ENCODE data around the gene ROR2.

Gene ROR2

DNA sequence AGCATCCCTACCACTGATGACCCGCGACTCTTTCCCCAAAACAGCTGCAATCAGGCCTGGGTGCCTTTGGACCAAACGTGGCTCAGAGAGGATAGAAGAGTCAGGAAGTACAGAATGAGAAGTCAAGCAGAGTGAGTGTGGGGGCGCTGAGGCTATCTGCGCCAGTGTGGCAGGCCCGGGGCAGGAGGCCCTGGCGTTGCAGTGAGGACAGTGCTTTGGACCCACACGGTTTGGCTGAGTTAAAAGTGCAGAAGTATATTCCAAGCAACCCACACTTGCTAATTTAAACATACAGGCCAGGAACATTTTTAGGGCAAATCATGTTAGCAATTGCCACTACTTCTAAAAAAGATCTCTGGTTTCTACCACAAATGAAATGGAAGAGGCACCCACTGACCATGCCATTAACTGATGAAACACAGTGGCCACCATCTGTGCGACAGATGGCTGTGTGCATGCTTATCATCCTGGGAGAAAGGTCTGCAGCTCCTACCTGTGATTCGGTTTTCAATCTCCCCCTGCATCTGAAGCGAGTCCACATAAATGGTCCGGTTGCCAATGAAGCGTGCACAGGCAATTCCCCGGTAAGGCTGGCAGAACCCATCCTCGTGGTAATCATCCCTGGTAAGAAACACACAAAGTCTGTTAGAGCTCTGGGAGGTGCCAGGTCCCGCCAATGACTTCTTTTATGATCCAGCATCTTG, 213.0 kb downstream of the ROR2 start:
- DNase-seq (ENCODE audit: low spot score), result no peak

DNA sequence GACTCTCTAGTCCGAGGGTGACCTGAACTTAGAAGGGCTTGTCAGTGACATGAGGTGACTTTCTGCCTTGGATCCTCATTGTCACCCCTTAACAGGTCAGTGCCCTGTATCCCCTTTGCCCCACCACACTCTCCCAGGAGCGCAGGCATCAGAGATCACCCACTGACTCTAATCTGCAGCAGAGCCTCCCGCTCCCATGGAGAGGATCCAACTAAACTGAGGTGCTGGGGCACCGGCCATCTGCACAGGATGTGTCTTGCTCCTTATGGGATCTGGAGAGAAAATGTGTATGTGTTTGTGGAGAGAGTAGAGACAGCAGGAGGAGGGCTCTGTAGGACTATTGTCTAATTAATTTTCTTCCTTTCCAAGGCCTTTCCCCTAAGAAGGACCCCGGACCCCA, 213.7 kb downstream of the ROR2 start:
- no peak for DNase-seq (ENCODE audit: low spot score)

DNA sequence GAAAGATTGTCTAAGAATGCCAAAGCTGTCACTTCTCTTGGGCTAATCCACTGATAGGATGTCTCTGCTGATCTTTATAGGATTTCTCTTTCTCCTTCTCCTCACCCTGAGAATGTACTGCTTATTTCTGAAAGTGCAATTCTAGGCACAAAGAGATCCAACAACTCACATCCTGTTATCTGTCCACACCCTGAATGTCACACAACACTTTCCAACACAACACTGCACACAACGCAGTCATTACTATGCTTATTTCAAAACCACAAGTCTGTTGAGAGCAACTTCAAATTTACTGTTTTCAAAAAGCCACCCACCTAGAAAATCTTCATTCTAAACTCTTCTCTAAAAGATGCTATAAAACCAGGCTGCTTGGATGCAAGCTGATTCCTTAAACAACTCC, 215.0 kb downstream of the ROR2 start:
- DNase-seq (ENCODE audit: low spot score), result no peak

DNA sequence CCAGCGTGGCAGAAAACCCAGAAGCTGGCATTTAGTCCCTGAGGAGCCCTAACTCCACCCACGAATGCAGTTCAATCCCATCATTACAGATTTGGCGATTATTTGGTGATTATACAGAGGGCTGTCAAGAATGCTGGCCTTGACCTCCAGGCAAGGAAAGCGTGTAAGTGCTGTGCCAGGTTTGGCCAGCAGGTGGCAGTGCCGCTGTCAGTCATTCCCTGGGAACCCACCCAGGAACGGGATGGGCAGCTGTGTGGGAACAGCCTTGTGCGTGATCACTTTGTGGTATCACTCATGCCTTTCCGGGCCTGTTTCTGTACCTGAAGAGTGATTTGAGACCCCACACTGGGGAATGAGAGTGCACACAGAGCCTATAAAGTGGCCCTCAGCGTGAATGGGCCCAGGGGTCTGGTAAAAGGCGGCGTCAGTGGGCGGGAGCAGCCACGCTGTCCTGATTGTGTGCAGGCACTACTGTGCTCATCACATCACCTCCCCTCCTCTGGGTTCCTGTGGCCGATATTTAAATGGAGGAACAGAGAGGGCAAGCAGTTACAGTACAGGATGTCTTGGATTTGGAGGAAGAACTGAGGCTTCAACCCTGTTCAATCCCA, 215.6 kb downstream of the ROR2 start:
- DNase-seq (ENCODE audit: low spot score), result peak; percentile 82

DNA sequence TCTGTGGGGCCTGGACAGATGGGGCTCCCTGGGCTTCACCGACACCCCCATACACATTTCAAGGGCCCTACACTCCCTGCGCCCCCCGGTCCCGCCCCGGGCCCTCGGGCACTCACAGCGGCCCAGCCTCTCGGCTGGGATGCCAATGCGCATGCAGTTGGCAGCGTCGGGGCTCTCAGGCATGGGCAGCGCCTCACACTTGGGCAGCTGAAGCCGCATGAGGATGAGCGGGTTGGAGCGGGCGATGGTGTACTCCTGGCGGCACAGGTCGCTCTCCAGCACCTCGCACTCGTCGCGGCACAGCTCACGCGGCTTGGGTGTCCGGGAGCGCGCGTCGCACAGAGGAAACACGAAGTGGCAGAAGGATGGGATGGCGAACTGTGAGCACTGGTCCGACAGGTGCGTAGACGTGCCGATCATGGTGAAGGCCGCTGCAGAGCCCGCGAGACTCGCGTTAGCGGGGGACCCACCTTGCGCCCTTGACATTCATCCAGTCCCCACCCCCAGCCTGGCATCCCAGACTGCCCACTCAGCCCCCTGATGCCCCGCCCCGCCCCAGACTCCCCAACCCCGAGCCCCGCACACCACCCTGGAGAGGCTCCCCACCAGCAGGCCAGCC, 216.9 kb downstream of the ROR2 start:
- no peak for DNase-seq (ENCODE audit: low spot score)

DNA sequence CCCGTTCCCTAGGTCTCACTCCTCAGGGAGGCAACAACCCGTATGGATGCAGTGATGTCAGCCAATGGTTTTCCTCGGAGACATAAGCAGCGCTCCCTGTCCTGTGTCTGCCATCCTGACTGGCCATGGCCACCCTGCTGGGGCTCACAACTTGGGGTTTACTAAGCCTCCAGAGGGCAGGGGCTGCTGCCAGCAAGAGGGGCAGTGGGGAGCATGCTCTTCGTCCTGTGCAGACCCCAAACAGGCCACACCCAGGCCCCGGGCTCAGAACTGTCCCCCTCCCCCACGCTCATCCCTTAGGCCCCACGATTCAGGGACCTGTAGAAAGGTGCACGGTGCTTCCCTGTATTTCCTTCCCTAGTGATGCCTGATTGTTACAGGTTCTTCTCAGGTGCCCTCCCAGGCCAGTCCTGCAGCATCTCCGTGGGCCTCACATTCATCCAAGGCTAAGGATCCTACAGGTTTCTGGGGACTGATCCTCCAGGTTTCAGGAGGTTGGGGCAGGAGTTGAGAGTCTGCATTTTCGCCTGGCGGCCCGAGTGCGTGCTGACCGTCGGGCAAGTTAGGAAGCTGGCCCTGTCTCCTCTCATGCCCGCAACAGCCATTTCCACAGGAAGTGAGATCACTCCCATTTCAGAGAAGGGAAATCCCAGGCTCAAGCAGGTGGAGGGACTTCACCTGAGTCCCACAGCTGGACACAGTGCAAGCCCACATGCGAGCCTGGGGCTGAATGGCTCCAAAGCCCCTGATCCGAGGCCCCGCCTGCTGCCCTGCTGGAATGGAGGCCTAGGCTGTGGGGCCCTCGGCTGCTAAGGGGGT, 217.6 kb downstream of the ROR2 start:
- no peak for DNase-seq (ENCODE audit: low spot score)

DNA sequence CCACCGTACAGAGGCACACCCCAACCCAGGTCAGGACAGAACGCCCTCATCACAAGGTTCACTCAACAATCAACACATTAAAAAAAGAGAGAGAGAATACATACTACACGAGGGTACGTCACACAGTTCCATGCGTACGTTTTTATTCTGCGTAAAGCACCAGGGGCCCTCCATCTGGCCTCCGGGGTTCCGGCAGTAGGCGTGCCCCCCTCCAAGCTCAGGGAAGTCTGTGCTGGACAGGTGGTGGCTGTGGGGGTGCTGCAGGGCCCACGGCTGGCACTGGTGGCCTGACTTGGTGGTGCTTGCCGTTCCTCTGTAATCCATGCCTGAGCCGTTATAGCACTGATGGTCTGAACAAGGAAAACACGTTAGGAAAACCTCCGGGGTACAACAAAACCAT, 219.2 kb downstream of the ROR2 start:
- no peak for DNase-seq (ENCODE audit: low spot score)

DNA sequence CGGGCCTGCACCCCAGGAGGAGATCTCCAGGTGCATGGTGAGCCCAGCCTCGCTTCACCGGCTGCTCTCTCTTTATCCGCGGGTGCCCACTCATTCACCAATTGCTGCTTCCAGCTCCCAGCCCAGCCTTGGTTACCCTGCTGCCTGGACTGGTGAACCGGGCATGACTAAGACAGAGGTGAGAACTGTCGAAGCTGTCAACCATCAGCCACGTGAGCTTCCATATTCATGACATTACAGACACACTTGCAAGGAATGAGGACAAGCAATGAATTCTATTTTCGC, 220.5 kb downstream of the ROR2 start:
- no peak for DNase-seq (ENCODE audit: low spot score)

DNA sequence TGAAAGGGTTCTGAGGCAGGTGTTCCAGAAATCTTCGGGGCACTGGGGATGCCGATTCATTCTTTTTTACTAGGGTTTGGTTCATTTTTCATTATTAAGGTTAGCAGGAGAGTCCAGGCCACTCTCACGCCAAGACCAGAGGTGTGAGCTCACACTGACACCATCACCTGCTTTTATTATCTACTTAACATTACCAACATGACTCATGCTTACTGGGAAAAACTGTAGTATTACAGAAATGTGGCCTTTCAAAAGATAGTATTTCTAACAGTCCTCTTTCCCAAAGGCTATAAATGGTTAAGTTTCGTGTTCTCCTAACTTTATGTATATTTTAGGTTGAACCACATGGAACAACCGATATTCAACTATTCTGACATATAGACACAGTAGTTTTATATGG, 222.1 kb downstream of the ROR2 start:
- no peak for DNase-seq (ENCODE audit: low spot score)

DNA sequence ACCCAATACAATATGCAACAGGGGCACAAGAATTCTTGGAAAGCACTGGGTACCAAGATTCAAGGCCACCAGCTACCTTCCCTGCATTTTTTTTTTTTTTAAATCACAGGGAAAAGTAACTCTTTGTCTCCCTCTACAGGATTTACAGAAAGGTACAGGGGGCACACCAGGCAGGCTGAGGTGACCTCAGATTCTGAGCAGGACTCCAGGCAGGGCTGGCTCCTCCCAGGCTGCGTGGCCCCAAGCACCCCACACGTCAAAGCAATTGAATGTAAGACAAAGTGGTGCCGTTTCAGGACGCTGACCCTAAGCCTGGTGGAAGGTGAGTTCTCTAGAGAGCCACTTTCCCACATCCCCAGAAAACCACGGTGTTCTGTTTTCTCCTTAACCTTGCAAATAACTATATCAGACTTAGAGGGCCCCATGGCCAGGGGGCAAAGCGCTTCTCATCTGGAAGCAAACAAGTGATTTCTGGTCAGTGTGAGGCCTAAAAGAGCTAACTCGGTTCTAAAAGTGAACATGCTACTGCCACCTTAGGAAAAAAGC, 222.6 kb downstream of the ROR2 start:
- DNase-seq (ENCODE audit: low spot score), result peak; percentile 78

DNA sequence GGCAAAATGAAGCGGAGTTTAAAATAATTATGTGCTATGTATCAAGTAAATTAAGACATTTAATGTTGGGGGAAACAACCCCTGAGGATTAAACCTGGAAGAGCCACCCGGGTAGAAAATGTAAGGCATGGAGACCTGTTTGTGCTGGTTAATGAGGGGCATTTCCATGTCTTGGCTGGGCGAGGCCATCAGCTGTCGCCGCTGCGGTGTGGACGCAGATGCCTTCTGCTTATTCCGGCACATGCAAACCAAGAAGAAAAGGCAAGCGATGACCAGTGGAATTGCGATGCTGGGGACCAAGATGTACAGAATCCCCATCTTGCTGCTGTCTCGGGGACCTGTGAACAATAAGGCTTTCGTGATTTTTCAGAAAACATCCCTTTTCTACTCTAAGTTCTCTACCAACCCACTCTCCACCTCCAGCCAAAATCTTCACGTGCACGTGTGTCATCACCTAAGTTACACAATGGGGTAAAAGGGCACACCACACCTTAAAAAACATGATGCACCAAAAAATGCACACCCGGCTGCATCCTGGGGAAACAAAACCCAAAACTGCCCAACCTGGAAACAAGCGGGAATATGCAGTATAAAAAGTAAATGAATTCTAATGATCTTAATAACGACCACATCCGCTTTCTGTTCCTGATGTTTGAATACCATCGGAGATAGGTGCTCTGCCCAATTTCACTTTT, 223.5 kb downstream of the ROR2 start:
- no peak for DNase-seq (ENCODE audit: low spot score)

DNA sequence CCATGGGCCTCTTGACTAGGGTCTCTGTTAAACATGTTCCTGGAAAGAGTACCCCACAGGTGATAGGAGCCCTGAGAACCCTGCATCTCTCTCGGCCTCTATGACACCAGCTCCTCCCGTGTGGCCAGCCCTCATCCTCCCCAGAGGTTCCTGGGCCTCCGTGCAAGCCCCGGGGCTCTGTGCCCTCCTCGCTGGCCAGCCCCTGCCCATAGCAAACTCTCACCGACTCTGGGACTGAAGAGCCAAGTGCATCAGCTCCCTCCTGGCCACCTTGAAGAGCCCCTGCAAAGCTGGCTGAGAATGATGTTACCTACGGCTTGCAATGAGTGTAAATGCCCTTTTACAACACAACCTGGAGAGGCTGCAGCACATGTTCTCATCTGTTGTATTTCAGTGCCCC, 224.4 kb downstream of the ROR2 start:
- no peak for DNase-seq (ENCODE audit: low spot score)

DNA sequence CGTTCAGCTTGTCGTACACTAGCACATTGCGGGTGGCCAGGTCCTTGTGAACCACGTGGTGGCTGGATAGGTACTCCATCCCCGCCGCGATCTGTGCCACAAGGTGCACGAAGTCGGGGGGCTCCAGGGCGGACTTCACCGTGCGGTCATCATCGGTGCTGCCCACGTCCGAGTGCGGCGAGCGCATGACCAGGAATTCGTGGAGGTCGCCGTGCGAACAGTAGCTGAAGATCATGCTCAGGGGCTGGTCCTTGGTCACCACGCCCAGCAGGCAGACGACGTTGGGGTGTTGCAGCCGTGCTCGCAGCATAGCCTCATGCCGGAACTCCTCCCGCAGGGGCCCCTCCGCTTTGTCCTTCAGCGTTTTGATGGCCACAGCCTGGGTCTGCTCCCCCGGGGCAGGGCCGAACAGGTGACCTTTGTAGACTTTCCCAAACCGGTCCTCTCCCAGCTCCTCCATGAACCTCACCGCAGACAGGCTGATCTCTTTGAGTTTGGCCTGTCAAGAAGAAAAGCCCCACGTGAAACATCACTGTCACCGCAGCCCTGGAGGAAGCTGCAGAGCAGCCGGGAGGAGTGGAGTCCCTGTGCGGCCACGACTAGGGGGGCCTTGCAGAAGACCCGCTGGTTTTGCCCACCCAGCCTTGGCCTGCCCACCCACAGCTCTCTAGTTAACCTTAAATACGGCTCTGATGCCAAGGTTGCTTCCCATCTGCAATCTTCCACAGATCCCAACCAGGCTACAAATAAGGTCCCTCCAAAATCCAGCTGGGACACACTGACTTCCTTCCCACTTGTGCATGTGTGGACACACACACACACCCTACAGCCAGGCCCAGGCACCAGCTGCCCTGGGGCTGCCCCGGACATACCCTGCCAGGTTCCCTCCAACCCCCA, 225.2 kb downstream of the ROR2 start:
- no peak for DNase-seq (ENCODE audit: low spot score)

DNA sequence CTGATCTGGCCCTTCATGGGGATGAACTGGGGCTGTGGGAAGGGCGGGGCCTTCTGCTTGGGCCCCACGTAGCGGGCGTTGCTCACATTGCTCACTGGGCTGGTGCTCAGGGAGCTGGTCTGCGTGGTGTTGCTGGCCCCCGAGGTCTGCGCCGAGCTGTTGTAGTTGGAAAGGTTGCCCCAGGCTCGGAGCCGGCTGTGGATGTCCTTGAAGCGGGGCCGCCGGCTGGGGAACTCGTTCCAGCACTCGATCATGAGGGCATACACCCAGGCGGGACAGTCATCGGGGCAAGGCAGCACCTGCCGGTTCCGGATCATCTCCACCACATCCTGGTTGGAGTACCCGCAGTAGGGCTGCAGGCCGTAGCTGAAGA, 226.0 kb downstream of the ROR2 start:
- no peak for DNase-seq (ENCODE audit: low spot score)

DNA sequence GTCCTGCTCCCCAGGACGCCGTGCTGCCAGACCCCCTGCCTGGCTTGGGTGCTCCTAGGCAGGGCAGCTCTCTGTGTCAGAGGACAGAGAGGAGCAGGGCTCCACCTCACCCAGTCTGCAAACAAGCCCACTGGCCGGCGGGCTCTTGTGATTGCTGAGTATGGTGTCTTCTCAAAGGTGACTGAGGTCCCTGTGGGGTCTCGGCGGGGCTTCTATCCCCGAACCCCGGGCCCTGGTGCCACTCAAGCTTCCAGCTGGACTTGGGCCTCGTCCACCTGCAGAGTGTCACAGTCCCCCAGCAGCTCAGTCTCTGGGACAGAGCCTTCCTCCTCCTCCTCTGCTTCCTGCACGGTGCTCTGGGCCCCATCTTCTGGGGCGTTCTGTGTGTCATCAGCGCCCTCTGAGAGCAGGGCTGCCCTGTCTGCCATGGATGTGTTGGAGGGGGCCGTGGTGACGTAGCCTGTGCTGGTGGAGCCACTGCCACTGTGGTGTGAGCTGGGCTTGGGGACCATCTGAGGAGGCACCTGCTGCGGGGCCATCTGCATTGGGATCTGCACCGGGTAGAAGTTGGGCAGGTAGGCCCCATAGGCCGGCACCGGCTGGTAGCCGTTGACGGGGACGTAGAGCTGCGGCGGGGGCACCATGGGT, 226.5 kb downstream of the ROR2 start:
- no peak for DNase-seq (ENCODE audit: low spot score)

DNA sequence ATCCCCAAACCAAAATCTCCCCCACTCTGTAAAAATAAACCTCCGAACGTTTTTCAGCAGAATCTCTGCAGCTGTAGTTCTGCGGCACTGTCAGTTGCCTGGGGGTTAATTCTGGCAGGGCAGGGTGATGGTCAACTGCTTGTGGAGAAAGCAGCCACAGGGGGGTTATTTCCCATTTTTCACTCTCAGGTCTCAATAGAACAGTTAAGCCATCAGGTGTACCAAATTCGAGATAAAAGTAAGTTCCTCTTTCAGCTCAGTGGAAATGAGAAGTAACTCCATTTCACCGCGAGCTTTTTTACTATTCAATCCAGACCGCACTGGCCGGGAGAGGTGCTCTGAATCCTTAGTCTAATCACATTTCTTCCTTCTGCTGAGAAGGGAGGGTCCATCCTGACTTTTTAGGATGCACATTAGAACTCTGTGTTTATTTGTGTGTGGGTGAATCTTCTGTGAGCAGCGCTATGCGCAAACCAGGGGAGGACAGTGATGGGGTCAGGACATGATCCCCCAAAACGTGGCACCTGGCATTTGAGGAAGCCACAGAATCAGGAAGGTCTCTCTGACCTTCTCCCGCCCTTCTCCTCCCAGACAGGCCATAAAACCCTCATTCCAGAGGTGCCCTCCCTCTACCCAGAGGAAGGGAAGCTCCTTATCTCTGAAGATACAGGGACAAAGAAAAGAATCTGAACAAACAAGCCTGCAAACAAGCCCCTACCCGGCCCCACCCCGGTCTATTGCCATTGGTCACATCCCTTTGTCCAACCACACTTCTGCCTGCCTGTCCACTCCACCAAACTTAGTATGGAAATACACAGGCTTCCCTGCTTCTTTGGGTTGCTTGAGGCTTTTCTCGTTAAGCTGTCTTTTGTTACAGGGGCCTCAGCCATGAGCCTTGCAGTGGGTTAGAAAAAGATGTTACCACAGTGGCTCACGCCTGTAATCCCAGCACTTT, 229.0 kb downstream of the ROR2 start:
- DNase-seq (ENCODE audit: low spot score), result no peak

DNA sequence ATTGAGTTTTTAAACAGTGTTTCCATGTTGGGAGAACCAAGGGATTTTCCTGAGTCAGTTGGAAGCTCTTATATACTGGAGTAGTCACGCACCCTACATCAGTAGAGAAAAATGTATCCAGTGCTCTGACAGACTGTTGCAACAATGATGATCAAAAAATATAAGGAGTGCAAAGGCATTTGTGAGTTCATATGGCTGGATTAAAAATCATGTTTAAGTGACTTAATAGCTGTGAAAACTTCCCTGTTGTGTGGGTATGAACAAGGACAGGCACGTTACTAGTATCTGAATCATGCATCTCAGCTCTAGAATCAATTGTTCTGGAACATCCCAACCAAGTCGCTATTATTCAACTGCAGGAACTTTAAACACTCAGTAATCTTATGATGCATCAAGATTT, 229.7 kb downstream of the ROR2 start:
- no peak for DNase-seq (ENCODE audit: low spot score)

DNA sequence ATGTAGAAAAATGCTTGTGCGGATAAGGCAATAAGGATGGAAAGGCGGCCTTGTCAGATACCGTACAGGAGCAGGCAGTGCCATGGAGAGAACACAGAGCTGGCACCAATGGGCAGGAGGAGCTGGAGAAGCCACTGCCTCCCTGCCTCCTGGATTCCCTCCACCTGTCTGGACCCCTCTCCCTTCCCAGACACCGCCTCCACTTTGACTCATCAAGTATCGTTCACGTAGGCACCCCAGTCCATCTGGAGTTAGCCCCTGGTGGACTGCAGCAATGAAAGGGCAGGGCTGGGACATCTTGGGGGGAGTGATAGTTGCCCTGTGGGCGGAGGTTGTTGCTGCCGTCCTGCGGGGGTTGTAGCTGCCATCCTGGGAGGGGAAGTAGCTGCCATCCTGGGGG, 232.0 kb downstream of the ROR2 start:
- no peak for DNase-seq (ENCODE audit: low spot score)

DNA sequence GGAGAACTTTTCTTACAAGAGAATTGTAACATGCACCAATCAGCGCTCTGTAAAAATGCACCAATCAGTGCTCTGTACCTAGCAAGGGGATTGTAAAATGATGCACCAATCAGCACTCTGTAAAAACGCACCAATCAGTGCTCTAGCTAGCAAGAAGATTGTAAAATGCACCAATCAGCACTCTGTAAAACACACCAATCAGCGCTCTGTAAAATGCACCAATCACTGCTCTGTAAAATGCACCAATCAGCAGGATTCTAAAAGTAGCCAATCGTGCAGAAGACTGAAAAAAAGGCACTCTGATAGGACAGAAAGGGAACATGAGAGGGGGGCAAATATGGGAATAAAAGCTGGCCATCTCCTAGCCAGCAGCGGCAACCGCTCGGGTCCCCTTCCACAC, 233.2 kb downstream of the ROR2 start:
- DNase-seq (ENCODE audit: low spot score), result no peak

DNA sequence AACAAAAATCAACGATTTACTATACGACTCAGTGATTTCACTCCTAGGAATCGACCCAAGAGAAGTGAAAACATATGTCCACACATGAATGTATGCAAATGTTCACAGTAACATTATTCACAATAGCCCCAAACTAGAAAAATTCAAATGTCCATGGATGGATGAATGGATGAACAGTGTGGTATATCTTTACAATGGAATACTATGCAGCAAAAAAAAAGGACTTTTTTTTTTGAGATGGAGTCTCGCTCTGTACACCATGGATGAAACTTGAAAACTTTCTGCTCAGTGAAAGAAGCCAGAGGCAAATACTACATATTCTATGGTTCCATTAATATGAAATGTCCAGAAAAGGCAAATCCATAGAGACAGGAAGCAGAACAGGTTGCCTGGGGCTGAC, 233.8 kb downstream of the ROR2 start:
- no peak for DNase-seq (ENCODE audit: low spot score)

Measured in hepatic stellate cell (primary cell).